ENCODE results near the gene CROCC2.

DNA sequence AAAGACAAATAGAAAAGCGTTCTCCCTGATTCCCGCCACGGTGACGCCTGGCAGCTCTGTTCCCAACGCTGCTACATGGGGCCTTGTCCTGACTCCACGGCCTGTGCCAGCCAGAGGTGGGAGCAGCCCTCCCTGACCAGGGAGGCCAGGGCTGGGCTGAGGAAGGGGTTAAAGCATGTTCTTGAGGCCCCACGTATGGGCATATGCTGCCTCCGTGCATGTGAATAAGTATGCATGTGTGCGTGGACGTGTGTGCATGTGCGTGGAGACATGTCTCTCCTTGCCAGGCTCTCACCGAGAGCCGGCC is 90.7 kb downstream of the CROCC2 start:
- TF ChIP-seq POLR2A (IDR thresholded peaks at IDR 0.05; ENCODE audit: borderline replicate concordance, extremely low read depth, insufficient read depth, insufficient read length) (no peak), POLR2AphosphoS5 (IDR thresholded peaks at IDR 0.05; ENCODE audit: low read depth, low read length) (no peak), ZFX (IDR thresholded peaks at IDR 0.05) (no peak), ATF3 (IDR thresholded peaks at IDR 0.05) (no peak)
- TF ChIP-seq, protein P1, sequence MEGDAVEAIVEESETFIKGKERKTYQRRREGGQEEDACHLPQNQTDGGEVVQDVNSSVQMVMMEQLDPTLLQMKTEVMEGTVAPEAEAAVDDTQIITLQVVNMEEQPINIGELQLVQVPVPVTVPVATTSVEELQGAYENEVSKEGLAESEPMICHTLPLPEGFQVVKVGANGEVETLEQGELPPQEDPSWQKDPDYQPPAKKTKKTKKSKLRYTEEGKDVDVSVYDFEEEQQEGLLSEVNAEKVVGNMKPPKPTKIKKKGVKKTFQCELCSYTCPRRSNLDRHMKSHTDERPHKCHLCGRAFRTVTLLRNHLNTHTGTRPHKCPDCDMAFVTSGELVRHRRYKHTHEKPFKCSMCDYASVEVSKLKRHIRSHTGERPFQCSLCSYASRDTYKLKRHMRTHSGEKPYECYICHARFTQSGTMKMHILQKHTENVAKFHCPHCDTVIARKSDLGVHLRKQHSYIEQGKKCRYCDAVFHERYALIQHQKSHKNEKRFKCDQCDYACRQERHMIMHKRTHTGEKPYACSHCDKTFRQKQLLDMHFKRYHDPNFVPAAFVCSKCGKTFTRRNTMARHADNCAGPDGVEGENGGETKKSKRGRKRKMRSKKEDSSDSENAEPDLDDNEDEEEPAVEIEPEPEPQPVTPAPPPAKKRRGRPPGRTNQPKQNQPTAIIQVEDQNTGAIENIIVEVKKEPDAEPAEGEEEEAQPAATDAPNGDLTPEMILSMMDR (IDR thresholded peaks at IDR 0.05 in 2 of 3, conservative IDR thresholded peaks at IDR 0.05 in 1 of 3; ENCODE audit: borderline replicate concordance in 1 of 3, insufficient read depth in 1 of 3, low read depth in 2 of 3, low read length in 2 of 3), result no peak
- TF ChIP-seq, protein P2, sequence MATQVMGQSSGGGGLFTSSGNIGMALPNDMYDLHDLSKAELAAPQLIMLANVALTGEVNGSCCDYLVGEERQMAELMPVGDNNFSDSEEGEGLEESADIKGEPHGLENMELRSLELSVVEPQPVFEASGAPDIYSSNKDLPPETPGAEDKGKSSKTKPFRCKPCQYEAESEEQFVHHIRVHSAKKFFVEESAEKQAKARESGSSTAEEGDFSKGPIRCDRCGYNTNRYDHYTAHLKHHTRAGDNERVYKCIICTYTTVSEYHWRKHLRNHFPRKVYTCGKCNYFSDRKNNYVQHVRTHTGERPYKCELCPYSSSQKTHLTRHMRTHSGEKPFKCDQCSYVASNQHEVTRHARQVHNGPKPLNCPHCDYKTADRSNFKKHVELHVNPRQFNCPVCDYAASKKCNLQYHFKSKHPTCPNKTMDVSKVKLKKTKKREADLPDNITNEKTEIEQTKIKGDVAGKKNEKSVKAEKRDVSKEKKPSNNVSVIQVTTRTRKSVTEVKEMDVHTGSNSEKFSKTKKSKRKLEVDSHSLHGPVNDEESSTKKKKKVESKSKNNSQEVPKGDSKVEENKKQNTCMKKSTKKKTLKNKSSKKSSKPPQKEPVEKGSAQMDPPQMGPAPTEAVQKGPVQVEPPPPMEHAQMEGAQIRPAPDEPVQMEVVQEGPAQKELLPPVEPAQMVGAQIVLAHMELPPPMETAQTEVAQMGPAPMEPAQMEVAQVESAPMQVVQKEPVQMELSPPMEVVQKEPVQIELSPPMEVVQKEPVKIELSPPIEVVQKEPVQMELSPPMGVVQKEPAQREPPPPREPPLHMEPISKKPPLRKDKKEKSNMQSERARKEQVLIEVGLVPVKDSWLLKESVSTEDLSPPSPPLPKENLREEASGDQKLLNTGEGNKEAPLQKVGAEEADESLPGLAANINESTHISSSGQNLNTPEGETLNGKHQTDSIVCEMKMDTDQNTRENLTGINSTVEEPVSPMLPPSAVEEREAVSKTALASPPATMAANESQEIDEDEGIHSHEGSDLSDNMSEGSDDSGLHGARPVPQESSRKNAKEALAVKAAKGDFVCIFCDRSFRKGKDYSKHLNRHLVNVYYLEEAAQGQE (IDR thresholded peaks at IDR 0.05; ENCODE audit: low read depth), result no peak
